ENCODE results near the gene MRGPRG.

Gene MRGPRG

GRCh38 chr11:3176487-3176886, 42.1 kb downstream of the MRGPRG start:
- Histone ChIP-seq H3K9ac (ENCODE audit: low read length) (no peak overlapping the region), H2AK5ac (ENCODE audit: low read length) (no peak overlapping the region), H3K18ac (ENCODE audit: low read length) (no peak overlapping the region), H3K79me1 (ENCODE audit: low read length) (peaks cover 2% of the 10 kb centered on the region), H4K8ac (ENCODE audit: low read depth, low read length) (no peak overlapping the region), H4K12ac (ENCODE audit: low read depth, low read length) (no peak overlapping the region), H2BK12ac (ENCODE audit: low read length) (no peak overlapping the region), H4K91ac (ENCODE audit: low read depth, low read length) (no peak overlapping the region), H3K36me3 (ENCODE audit: control insufficient read depth in 1 of 2, insufficient read depth in 2 of 2, low read length in 2 of 2) (no peaks in the 10 kb centered on the region), H2BK120ac (ENCODE audit: insufficient read depth, low read length, poor library complexity) (no peak overlapping the region), H3K4me3 (ENCODE audit: low read depth, low read length) (no peak overlapping the region), H3K23ac (ENCODE audit: low read length) (no peak overlapping the region), H3K4ac (ENCODE audit: low read depth, low read length) (no peak overlapping the region), H3K14ac (ENCODE audit: low read length) (no peak overlapping the region), H2AFZ (ENCODE audit: insufficient read depth, low read length, poor library complexity) (no peak overlapping the region), H3K27ac (ENCODE audit: low read depth, low read length) (no peak overlapping the region), H3K9me3 (ENCODE audit: insufficient read depth, low read depth, low read length) (peaks cover 4% of the 10 kb centered on the region), H3K4me1 (ENCODE audit: control insufficient read depth in 1 of 2, insufficient read depth in 2 of 2, low read length in 2 of 2) (peaks cover 0 to 12% of the 10 kb centered on the region in 2 experiments), H3K27me3 (ENCODE audit: insufficient read depth, low read length) (no peaks in the 10 kb centered on the region), H3K4me2 (ENCODE audit: low read length) (no peak overlapping the region), H2BK5ac (ENCODE audit: low read depth, low read length, poor library complexity) (no peak overlapping the region), H3K79me2 (ENCODE audit: control insufficient read depth, insufficient read depth, low read length, poor library complexity) (no peaks in the 10 kb centered on the region)
- no peak for DNase-seq

GRCh38 chr11:3175194-3175593, 43.4 kb downstream of the MRGPRG start:
- Histone ChIP-seq H3K4me3 (ENCODE audit: low read depth, low read length) (peak overlapping the region; percentile 12), H3K79me2 (ENCODE audit: control insufficient read depth, insufficient read depth, low read length, poor library complexity) (no peaks in the 10 kb centered on the region), H2BK120ac (ENCODE audit: insufficient read depth, low read length, poor library complexity) (no peak overlapping the region), H3K14ac (ENCODE audit: low read length) (no peak overlapping the region), H3K27me3 (ENCODE audit: insufficient read depth, low read length) (no peaks in the 10 kb centered on the region), H3K36me3 (ENCODE audit: control insufficient read depth in 1 of 2, insufficient read depth in 2 of 2, low read length in 2 of 2) (no peaks in the 10 kb centered on the region), H3K4ac (ENCODE audit: low read depth, low read length) (no peak overlapping the region), H3K4me2 (ENCODE audit: low read length) (no peak overlapping the region), H3K18ac (ENCODE audit: low read length) (no peak overlapping the region), H3K9ac (ENCODE audit: low read length) (no peak overlapping the region), H2BK5ac (ENCODE audit: low read depth, low read length, poor library complexity) (no peak overlapping the region), H3K27ac (ENCODE audit: low read depth, low read length) (no peak overlapping the region), H2AFZ (ENCODE audit: insufficient read depth, low read length, poor library complexity) (no peak overlapping the region), H3K79me1 (ENCODE audit: low read length) (peaks cover 2% of the 10 kb centered on the region), H4K8ac (ENCODE audit: low read depth, low read length) (no peak overlapping the region), H3K9me3 (ENCODE audit: insufficient read depth, low read depth, low read length) (peaks cover 4% of the 10 kb centered on the region), H2AK5ac (ENCODE audit: low read length) (no peak overlapping the region), H3K23ac (ENCODE audit: low read length) (no peak overlapping the region), H2BK12ac (ENCODE audit: low read length) (peak overlapping the region; percentile 24), H4K12ac (ENCODE audit: low read depth, low read length) (no peak overlapping the region), H3K4me1 (ENCODE audit: control insufficient read depth in 1 of 2, insufficient read depth in 2 of 2, low read length in 2 of 2) (peaks cover 0 to 12% of the 10 kb centered on the region in 2 experiments), H4K91ac (ENCODE audit: low read depth, low read length) (no peak overlapping the region)
- no peak for DNase-seq

- H3K4me1 ChIP-seq (ENCODE audit: control insufficient read depth in 1 of 2, insufficient read depth in 2 of 2, low read length in 2 of 2): peaks cover 2 to 14% of the 10 kb centered on the region in 2 experiments
- DNase-seq: no peak
- H3K14ac ChIP-seq (ENCODE audit: low read length): no peak overlapping the region
- no CpG with 5 or more reads among the region's 3 CpGs for WGBS (ENCODE audit: extremely low coverage, insufficient coverage, insufficient read length)
- no peaks in the 10 kb centered on the region for H3K27me3 ChIP-seq (ENCODE audit: insufficient read depth, low read length)
- no peak overlapping the region for H3K9ac ChIP-seq (ENCODE audit: low read length)
- peaks cover 4% of the 10 kb centered on the region for H3K9me3 ChIP-seq (ENCODE audit: insufficient read depth, low read depth, low read length)
- no peak overlapping the region for H2AK5ac ChIP-seq (ENCODE audit: low read length)
- no peak overlapping the region for H2BK120ac ChIP-seq (ENCODE audit: insufficient read depth, low read length, poor library complexity)
- no peak overlapping the region for H3K23ac ChIP-seq (ENCODE audit: low read length)
- H3K27ac ChIP-seq (ENCODE audit: low read depth, low read length): no peak overlapping the region
- H3K4me3 ChIP-seq (ENCODE audit: low read depth, low read length): no peak overlapping the region
- H3K79me1 ChIP-seq (ENCODE audit: low read length): peaks cover 3% of the 10 kb centered on the region
- H2BK5ac ChIP-seq (ENCODE audit: low read depth, low read length, poor library complexity): no peak overlapping the region
- no peak overlapping the region for H4K8ac ChIP-seq (ENCODE audit: low read depth, low read length)
- H3K36me3 ChIP-seq (ENCODE audit: control insufficient read depth in 1 of 2, insufficient read depth in 2 of 2, low read length in 2 of 2): no peaks in the 10 kb centered on the region
- no peak overlapping the region for H4K91ac ChIP-seq (ENCODE audit: low read depth, low read length)
- H2BK12ac ChIP-seq (ENCODE audit: low read length): no peak overlapping the region
- no peaks in the 10 kb centered on the region for H3K79me2 ChIP-seq (ENCODE audit: control insufficient read depth, insufficient read depth, low read length, poor library complexity)
- no peak overlapping the region for H3K4ac ChIP-seq (ENCODE audit: low read depth, low read length)
- no peak overlapping the region for H3K4me2 ChIP-seq (ENCODE audit: low read length)
- no peak overlapping the region for H2AFZ ChIP-seq (ENCODE audit: insufficient read depth, low read length, poor library complexity)
- no peak overlapping the region for H4K12ac ChIP-seq (ENCODE audit: low read depth, low read length)
- no peak overlapping the region for H3K18ac ChIP-seq (ENCODE audit: low read length)
Observed at GRCh38 chr11:3174387-3174786, 44.2 kb downstream of the MRGPRG start.

- Histone ChIP-seq H3K4me3 (ENCODE audit: low read depth, low read length) (no peak overlapping the region), H3K4ac (ENCODE audit: low read depth, low read length) (no peak overlapping the region), H3K27me3 (ENCODE audit: insufficient read depth, low read length) (no peaks in the 10 kb centered on the region), H2BK5ac (ENCODE audit: low read depth, low read length, poor library complexity) (no peak overlapping the region), H4K91ac (ENCODE audit: low read depth, low read length) (no peak overlapping the region), H3K9ac (ENCODE audit: low read length) (no peak overlapping the region), H2AFZ (ENCODE audit: insufficient read depth, low read length, poor library complexity) (no peak overlapping the region), H3K4me1 (ENCODE audit: control insufficient read depth in 1 of 2, insufficient read depth in 2 of 2, low read length in 2 of 2) (peaks cover 8 to 16% of the 10 kb centered on the region in 2 experiments), H3K9me3 (ENCODE audit: insufficient read depth, low read depth, low read length) (peaks cover 4% of the 10 kb centered on the region), H3K4me2 (ENCODE audit: low read length) (no peak overlapping the region), H2BK120ac (ENCODE audit: insufficient read depth, low read length, poor library complexity) (no peak overlapping the region), H2AK5ac (ENCODE audit: low read length) (no peak overlapping the region), H3K79me2 (ENCODE audit: control insufficient read depth, insufficient read depth, low read length, poor library complexity) (no peaks in the 10 kb centered on the region), H2BK12ac (ENCODE audit: low read length) (no peak overlapping the region), H3K14ac (ENCODE audit: low read length) (no peak overlapping the region), H3K79me1 (ENCODE audit: low read length) (peaks cover 5% of the 10 kb centered on the region), H3K27ac (ENCODE audit: low read depth, low read length) (no peak overlapping the region), H3K36me3 (ENCODE audit: control insufficient read depth in 1 of 2, insufficient read depth in 2 of 2, low read length in 2 of 2) (no peaks in the 10 kb centered on the region), H3K23ac (ENCODE audit: low read length) (no peak overlapping the region), H4K12ac (ENCODE audit: low read depth, low read length) (no peak overlapping the region), H4K8ac (ENCODE audit: low read depth, low read length) (no peak overlapping the region), H3K18ac (ENCODE audit: low read length) (no peak overlapping the region)
- WGBS (ENCODE audit: extremely low coverage, insufficient coverage, insufficient read length): no CpG with 5 or more reads among the region's 2 CpGs
- DNase-seq: no peak
Observed at GRCh38 chr11:3173795-3174194, 44.8 kb downstream of the MRGPRG start.

Measured in trophoblast cell (in vitro differentiated cells and primary cell).